B cell (primary cell): Measurements from ENCODE around the gene PBLD.

Experiments used
- EZH2 ChIP-seq: IDR thresholded peaks from 2 replicates; pipeline ENCODE4 v1.6.1; 2012; ENCODE audit warnings: borderline replicate concordance, low read depth, mild to moderate bottlenecking, moderate library complexity, low read length; ENCODE audit not compliant: insufficient read depth, poor library complexity, severe bottlenecking
- TF ChIP-seq, protein P1 (sequence below): fragments of 200-600 bp; IDR thresholded peaks from one replicate; pipeline ENCODE4 v1.8.0; 2022; ENCODE audit warnings: antibody characterized with exemption, mild to moderate bottlenecking

DNA sequence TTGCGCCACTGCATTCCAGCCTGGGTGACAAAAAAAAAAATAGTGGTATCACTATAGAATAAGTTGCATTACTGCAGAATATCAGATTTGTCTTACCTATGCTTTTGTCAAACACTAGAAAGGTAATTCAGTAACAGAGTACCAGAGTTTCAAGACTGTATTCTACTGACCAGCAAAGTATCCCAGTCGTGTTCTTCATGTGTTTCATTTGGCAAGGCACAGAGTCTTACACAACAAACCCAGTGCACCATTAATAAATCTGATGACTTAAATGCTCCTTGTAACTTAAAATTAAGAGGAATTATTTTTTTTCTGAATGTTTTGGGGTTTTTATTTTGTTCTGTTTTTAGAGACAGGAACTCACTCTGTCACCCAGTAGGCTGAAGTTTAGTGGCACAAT is 34.4 kb upstream of the PBLD start:
- TF ChIP-seq, protein P1, sequence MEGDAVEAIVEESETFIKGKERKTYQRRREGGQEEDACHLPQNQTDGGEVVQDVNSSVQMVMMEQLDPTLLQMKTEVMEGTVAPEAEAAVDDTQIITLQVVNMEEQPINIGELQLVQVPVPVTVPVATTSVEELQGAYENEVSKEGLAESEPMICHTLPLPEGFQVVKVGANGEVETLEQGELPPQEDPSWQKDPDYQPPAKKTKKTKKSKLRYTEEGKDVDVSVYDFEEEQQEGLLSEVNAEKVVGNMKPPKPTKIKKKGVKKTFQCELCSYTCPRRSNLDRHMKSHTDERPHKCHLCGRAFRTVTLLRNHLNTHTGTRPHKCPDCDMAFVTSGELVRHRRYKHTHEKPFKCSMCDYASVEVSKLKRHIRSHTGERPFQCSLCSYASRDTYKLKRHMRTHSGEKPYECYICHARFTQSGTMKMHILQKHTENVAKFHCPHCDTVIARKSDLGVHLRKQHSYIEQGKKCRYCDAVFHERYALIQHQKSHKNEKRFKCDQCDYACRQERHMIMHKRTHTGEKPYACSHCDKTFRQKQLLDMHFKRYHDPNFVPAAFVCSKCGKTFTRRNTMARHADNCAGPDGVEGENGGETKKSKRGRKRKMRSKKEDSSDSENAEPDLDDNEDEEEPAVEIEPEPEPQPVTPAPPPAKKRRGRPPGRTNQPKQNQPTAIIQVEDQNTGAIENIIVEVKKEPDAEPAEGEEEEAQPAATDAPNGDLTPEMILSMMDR, result no peak
- no peak for TF ChIP-seq EZH2
